H1 (cell line): ENCODE measurements around the gene POLG. TPM values are rescaled to one million over a fixed set of nuclear protein-coding genes. Genes with fewer than 3 reads are reported as not detected.

Experiments used
- CBX8 ChIP-seq: fragments of 300-800, 300-1000 bp; sonication (generic); IDR thresholded peaks from 2 replicates; pipeline ENCODE4 v1.7.1; 2016; ENCODE audit warnings: low read depth, low read length, borderline replicate concordance
- CHD1 ChIP-seq: IDR thresholded peaks from 2 replicates; pipeline ENCODE4 v1.6.1; 2012; ENCODE audit warnings: low read depth, low read length, improper control_type of control experiment
- GABPA ChIP-seq: IDR thresholded peaks from 2 replicates; pipeline ENCODE4 v1.6.1; 2011; ENCODE audit warnings: mild to moderate bottlenecking, low read length, moderate library complexity, borderline replicate concordance; ENCODE audit not compliant: insufficient read depth
- GTF2F1 ChIP-seq: IDR thresholded peaks from 2 replicates; pipeline ENCODE4 v1.6.1; 2012; ENCODE audit warnings: low read depth, low read length, improper control_type of control experiment, borderline replicate concordance
- NANOG ChIP-seq: IDR thresholded peaks from 2 replicates; pipeline ENCODE4 v1.6.1; 2011; ENCODE audit warnings: low read length, low read depth, mild to moderate bottlenecking, inconsistent platforms; ENCODE audit not compliant: insufficient read depth, poor library complexity, severe bottlenecking
- NRF1 ChIP-seq: IDR thresholded peaks from 2 replicates; pipeline ENCODE4 v1.6.1; 2011; ENCODE audit warnings: mild to moderate bottlenecking, low read depth, low read length, improper control_type of control experiment
- POLR2AphosphoS5 ChIP-seq: IDR thresholded peaks from 2 replicates; pipeline ENCODE4 v1.6.1; 2011; ENCODE audit warnings: low read depth, low read length
- RAD21 ChIP-seq, 2 experiments: IDR thresholded peaks in 1 of 2; conservative IDR thresholded peaks in 1 of 2; 2 replicates each; pipeline ENCODE4 v1.6.1; 2011; ENCODE audit warnings: low read depth in 2 of 2, low read length in 2 of 2, improper control_type of control experiment in 1 of 2, inconsistent platforms in 1 of 2, mild to moderate bottlenecking in 1 of 2, moderate library complexity in 1 of 2
- RBBP5 ChIP-seq: IDR thresholded peaks from 2 replicates; pipeline ENCODE4 v1.7.1; 2012; ENCODE audit warnings: low read depth, mild to moderate bottlenecking, inconsistent platforms, low read length, moderate library complexity, borderline replicate concordance
- SAP30 ChIP-seq: fragments of 300-600 bp; sonication (generic); IDR thresholded peaks from 2 replicates; pipeline ENCODE4 v1.7.1; 2012; ENCODE audit warnings: low read length, moderate library complexity, mild to moderate bottlenecking, inconsistent platforms; ENCODE audit not compliant: insufficient read depth, insufficient replicate concordance
- TAF1 ChIP-seq: IDR thresholded peaks from 2 replicates; pipeline ENCODE4 v1.6.1; 2011; ENCODE audit warnings: mild to moderate bottlenecking, low read depth, low read length
- TAF7 ChIP-seq: optimal IDR thresholded peaks from 2 replicates; pipeline ENCODE3; 2011; ENCODE audit warnings: low read depth, mild to moderate bottlenecking, inconsistent platforms, low read length, moderate library complexity, borderline replicate concordance
- polyA plus RNA-seq, 7 experiments: library from polyadenylated mRNA; depleted of rRNA in 3 of 7; stranded (reverse) in 5 of 7; unstranded in 2 of 7; fragments of >200 nt in 5 of 7; fragments of 200-250 nt in 2 of 7; gene quantifications; 1 replicate in 5 of 7; 2 replicates in 1 of 7; 4 replicates in 1 of 7; pipeline versions ENCODE4 v1.2.1 to v1.2.3, GENCODE V29; 2011 to 2013; ENCODE audit warnings: missing spikeins in 2 of 7, mixed read lengths in 2 of 7
- total RNA-seq: library from RNA; stranded (reverse); fragmentation: NEBNext Ultra II Directional; extraction: Animal tissue kit (Norgen Biotek cat#: 25700); gene quantifications from 2 replicates; pipeline ENCODE4 v1.2.1, GENCODE V29; 2021
- TF ChIP-seq, protein P1 (sequence below), 3 experiments: IDR thresholded peaks; 1 replicate in 2 of 3; 2 replicates in 1 of 3; pipeline versions ENCODE4 v1.5.1 to v1.6.1; 2011; ENCODE audit warnings: low read length in 3 of 3, mild to moderate bottlenecking in 3 of 3, inconsistent platforms in 2 of 3, low read depth in 1 of 3, moderate library complexity in 1 of 3; ENCODE audit not compliant: insufficient read depth in 1 of 3; ENCODE audit errors: control extremely low read depth in 1 of 3
- TF ChIP-seq, protein P2 (sequence below): IDR thresholded peaks from 2 replicates; pipeline ENCODE4 v1.6.1; 2012; ENCODE audit warnings: inconsistent platforms

Gene POLG
- total and polyA plus RNA-seq, 2 of the 8 experiments (the other 6 are each of a cell fraction or from before 2014, with no cell fraction given), result 14.8 to 52.3 TPM

GRCh38 chr15:89370120-89370977, 35.7 kb upstream of the POLG start (continued):
- TF ChIP-seq, protein P1, sequence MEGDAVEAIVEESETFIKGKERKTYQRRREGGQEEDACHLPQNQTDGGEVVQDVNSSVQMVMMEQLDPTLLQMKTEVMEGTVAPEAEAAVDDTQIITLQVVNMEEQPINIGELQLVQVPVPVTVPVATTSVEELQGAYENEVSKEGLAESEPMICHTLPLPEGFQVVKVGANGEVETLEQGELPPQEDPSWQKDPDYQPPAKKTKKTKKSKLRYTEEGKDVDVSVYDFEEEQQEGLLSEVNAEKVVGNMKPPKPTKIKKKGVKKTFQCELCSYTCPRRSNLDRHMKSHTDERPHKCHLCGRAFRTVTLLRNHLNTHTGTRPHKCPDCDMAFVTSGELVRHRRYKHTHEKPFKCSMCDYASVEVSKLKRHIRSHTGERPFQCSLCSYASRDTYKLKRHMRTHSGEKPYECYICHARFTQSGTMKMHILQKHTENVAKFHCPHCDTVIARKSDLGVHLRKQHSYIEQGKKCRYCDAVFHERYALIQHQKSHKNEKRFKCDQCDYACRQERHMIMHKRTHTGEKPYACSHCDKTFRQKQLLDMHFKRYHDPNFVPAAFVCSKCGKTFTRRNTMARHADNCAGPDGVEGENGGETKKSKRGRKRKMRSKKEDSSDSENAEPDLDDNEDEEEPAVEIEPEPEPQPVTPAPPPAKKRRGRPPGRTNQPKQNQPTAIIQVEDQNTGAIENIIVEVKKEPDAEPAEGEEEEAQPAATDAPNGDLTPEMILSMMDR (IDR thresholded peaks at IDR 0.05; ENCODE audit: control extremely low read depth in 1 of 3, insufficient read depth in 1 of 3, low read depth in 1 of 3, low read length in 3 of 3), result no peak
- TF ChIP-seq GABPA (0 out of 2 replicates have a peak, but pooled peaks have one; percentile 52), RAD21 (IDR thresholded peaks at IDR 0.05 in 1 of 2, conservative IDR thresholded peaks at IDR 0.05 in 1 of 2; ENCODE audit: low read depth in 2 of 2, low read length in 2 of 2) (no peak), TAF1 (no peak), RBBP5 (0 out of 2 replicates have a peak, but pooled peaks have one; percentile 37), TAF7 (peak; percentile 16), CBX8 (peak; percentile 95), NANOG (no peak), NRF1 (no peak), SAP30 (no peak), POLR2AphosphoS5 (no peak), CHD1 (no peak), GTF2F1 (no peak)
- TF ChIP-seq, protein P2, sequence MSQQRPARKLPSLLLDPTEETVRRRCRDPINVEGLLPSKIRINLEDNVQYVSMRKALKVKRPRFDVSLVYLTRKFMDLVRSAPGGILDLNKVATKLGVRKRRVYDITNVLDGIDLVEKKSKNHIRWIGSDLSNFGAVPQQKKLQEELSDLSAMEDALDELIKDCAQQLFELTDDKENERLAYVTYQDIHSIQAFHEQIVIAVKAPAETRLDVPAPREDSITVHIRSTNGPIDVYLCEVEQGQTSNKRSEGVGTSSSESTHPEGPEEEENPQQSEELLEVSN, result no peak; the same call in 1 of the 2 replicates
